HepG2 (cell line): Measurements from ENCODE around the gene KRTCAP3. TPM values are rescaled to one million over a fixed set of nuclear protein-coding genes. Genes with fewer than 3 reads are reported as not detected.

Experiments used
- NAIF1 ChIP-seq: sonication (generic); formaldehyde crosslinking; IDR thresholded peaks from 2 replicates; pipeline ENCODE4 v1.5.0; 2020; ENCODE audit warnings: mild to moderate bottlenecking, missing genetic modification reagents, borderline replicate concordance
- NFE2L2 ChIP-seq: fragments of 150-350 bp; IDR thresholded peaks from 2 replicates; pipeline ENCODE4 v1.6.1; 2014; ENCODE audit warnings: low read length
- NR2F1 ChIP-seq, 2 experiments: fragments of 450-650 bp in 1 of 2; formaldehyde crosslinking in 1 of 2; IDR thresholded peaks; 2 replicates each; pipeline versions ENCODE4 v1.5.0 to v1.6.1; 2016 to 2020; ENCODE audit warnings: mild to moderate bottlenecking in 1 of 2, missing compliant biosample characterization in 1 of 2, missing genetic modification reagents in 1 of 2, moderate library complexity in 1 of 2
- SRF ChIP-seq: IDR thresholded peaks from 2 replicates; pipeline ENCODE4 v1.6.1; 2011; ENCODE audit warnings: mild to moderate bottlenecking, low read depth, low read length, moderate library complexity
- STAT5B ChIP-seq: sonication (generic); formaldehyde crosslinking; IDR thresholded peaks from 2 replicates; pipeline ENCODE4 v1.4.0; 2020; ENCODE audit warnings: missing genetic modification reagents
- ZFYVE20 ChIP-seq: sonication (generic); formaldehyde crosslinking; IDR thresholded peaks from 2 replicates; pipeline ENCODE4 v1.8.0; 2023; ENCODE audit warnings: low read depth, mild to moderate bottlenecking, moderate library complexity, missing genetic modification reagents, borderline replicate concordance
- ZHX2 ChIP-seq, 2 experiments: sonication (generic) in 1 of 2; formaldehyde crosslinking in 1 of 2; IDR thresholded peaks; 2 replicates each; pipeline versions ENCODE4 v1.6.1 to v1.9.0; 2014 to 2022; ENCODE audit warnings: antibody characterized with exemption in 1 of 2, borderline replicate concordance in 1 of 2, inconsistent platforms in 1 of 2, low read depth in 1 of 2, missing genetic modification reagents in 1 of 2
- ZMYM2 ChIP-seq: sonication (generic); formaldehyde crosslinking; IDR thresholded peaks from 2 replicates; pipeline ENCODE4 v1.8.0; 2022; ENCODE audit warnings: mild to moderate bottlenecking, missing genetic modification reagents
- ZNF17 ChIP-seq: sonication (generic); formaldehyde crosslinking; IDR thresholded peaks from 2 replicates; pipeline ENCODE4 v1.5.0; 2020; ENCODE audit warnings: mild to moderate bottlenecking, missing genetic modification reagents
- ZNF264 ChIP-seq: sonication (generic); formaldehyde crosslinking; IDR thresholded peaks from 2 replicates; pipeline ENCODE4 v1.4.0; 2020; ENCODE audit warnings: missing genetic modification reagents
- ZNF747 ChIP-seq: sonication (generic); formaldehyde crosslinking; IDR thresholded peaks from 2 replicates; pipeline ENCODE4 v1.8.1; 2023; ENCODE audit warnings: missing genetic modification reagents, mild to moderate bottlenecking, borderline replicate concordance
- ZSCAN22 ChIP-seq: sonication (generic); formaldehyde crosslinking; IDR thresholded peaks from 2 replicates; pipeline ENCODE4 v1.4.0; 2020; ENCODE audit warnings: mild to moderate bottlenecking, missing genetic modification reagents
- polyA plus RNA-seq, 8 experiments: library from polyadenylated mRNA; depleted of rRNA in 3 of 8; stranded (reverse) in 7 of 8; unstranded in 1 of 8; fragments of >200 nt; fragmentation: Illumina TruSeq in 4 of 8; extraction: Trizol in 4 of 8; gene quantifications; 2 replicates each; pipeline versions ENCODE4 v1.2.1 to v1.2.3, GENCODE V29; 2011 to 2016; ENCODE audit warnings: low read depth in 4 of 8, missing spikeins in 1 of 8, mixed read lengths in 1 of 8; ENCODE audit not compliant: insufficient read depth in 1 of 8
- total RNA-seq, 5 experiments: library from RNA; depleted of rRNA; stranded (reverse); fragments of >200 nt; fragmentation: Illumina TruSeq; extraction: Trizol; gene quantifications; 2 replicates each; pipeline ENCODE4 v1.2.3, GENCODE V29; 2016; ENCODE audit warnings: low read depth in 1 of 5
- TF ChIP-seq, protein P1 (sequence below), 2 experiments: fragments of 450-650 bp in 1 of 2; sonication (generic) in 1 of 2; formaldehyde crosslinking in 1 of 2; IDR thresholded peaks; 2 replicates each; pipeline versions ENCODE4 v1.6.1 to v1.8.0; 2016 to 2022; ENCODE audit warnings: antibody characterized with exemption in 1 of 2, mild to moderate bottlenecking in 1 of 2, missing genetic modification reagents in 1 of 2

Gene KRTCAP3
- total and polyA plus RNA-seq, 2 of the 13 experiments (the other 11 are each of a cell fraction or from before 2014, with no cell fraction given) = 2.1 to 4.5 TPM

DNA sequence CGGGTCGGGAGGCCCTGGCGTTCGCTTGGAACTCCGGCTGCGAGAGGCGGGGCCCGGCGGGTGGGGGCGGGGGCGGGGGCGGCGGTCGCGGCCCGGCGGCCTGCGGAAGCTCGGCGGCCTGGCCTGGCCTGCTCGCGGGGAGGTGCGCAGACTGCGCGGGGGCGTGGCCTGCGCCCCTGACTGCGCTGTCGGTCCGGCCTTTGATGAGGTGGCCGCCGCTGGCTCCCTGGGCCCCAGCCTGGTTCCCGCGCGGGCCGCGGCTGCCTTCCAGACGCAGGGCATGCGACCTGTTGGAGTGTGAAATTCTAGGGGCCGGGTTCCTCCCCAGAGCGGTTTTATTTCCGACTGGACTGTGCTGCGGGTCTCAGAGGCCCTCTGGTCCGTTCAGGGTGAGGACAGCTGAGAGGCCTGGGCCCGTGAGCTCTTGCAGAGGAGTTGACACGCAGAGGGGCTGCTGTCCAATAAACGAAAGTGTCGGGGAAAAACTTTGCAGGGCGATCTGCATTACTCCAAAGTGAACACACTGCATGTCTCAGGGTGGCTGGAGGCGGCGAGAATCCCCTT, 13.1 kb upstream of the KRTCAP3 start (continued):
- TF ChIP-seq ZHX2 (IDR thresholded peaks at IDR 0.05; ENCODE audit: low read depth) (no peak), ZHX2 (CRISPR knock-in tag; IDR thresholded peaks at IDR 0.05; ENCODE audit: borderline replicate concordance) (peak; percentile 87; the same call in 1 of the 2 replicates), STAT5B (no peak), NFE2L2 (no peak), NR2F1 (CRISPR knock-in tag; IDR thresholded peaks at IDR 0.05) (peak in 1 of 2 experiments; percentile 50; a peak in 2 of 4 replicates), ZSCAN22 (CRISPR knock-in tag) (peak; percentile 65), ZMYM2 (CRISPR knock-in tag) (peak; percentile 63; the same call in 1 of the 2 replicates), ZNF264 (peak; percentile 54; the same call in 1 of the 2 replicates), ZFYVE20 (CRISPR knock-in tag) (0 out of 2 replicates have a peak, but pooled peaks have one; percentile 19), NAIF1 (CRISPR knock-in tag) (no peak; the same call in 1 of the 2 replicates), SRF (no peak), ZNF747 (CRISPR knock-in tag) (0 out of 2 replicates have a peak, but pooled peaks have one; percentile 73), ZNF17 (CRISPR knock-in tag) (0 out of 2 replicates have a peak, but pooled peaks have one; percentile 94)
- TF ChIP-seq, protein P1, sequence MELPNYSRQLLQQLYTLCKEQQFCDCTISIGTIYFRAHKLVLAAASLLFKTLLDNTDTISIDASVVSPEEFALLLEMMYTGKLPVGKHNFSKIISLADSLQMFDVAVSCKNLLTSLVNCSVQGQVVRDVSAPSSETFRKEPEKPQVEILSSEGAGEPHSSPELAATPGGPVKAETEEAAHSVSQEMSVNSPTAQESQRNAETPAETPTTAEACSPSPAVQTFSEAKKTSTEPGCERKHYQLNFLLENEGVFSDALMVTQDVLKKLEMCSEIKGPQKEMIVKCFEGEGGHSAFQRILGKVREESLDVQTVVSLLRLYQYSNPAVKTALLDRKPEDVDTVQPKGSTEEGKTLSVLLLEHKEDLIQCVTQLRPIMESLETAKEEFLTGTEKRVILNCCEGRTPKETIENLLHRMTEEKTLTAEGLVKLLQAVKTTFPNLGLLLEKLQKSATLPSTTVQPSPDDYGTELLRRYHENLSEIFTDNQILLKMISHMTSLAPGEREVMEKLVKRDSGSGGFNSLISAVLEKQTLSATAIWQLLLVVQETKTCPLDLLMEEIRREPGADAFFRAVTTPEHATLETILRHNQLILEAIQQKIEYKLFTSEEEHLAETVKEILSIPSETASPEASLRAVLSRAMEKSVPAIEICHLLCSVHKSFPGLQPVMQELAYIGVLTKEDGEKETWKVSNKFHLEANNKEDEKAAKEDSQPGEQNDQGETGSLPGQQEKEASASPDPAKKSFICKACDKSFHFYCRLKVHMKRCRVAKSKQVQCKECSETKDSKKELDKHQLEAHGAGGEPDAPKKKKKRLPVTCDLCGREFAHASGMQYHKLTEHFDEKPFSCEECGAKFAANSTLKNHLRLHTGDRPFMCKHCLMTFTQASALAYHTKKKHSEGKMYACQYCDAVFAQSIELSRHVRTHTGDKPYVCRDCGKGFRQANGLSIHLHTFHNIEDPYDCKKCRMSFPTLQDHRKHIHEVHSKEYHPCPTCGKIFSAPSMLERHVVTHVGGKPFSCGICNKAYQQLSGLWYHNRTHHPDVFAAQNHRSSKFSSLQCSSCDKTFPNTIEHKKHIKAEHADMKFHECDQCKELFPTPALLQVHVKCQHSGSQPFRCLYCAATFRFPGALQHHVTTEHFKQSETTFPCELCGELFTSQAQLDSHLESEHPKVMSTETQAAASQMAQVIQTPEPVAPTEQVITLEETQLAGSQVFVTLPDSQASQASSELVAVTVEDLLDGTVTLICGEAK (IDR thresholded peaks at IDR 0.05) = no peak
- TF ChIP-seq, protein P1 (CRISPR knock-in tag; IDR thresholded peaks at IDR 0.05) = peak; percentile 45; the same call in 1 of the 2 replicates
